AG09319 (cell line): ENCODE results near the gene RAB1B.

Experiments
- DNase-seq: peaks from one replicate; pipeline ENCODE4 v3.0.0-alpha.2; 2010; ENCODE audit warnings: low read depth; ENCODE audit errors: extremely low read depth
- CTCF ChIP-seq: IDR thresholded peaks from 2 replicates; pipeline ENCODE4 v1.5.1; 2011; ENCODE audit warnings: low read depth, mild to moderate bottlenecking, inconsistent platforms, low read length, moderate library complexity

The RAB1B gene

GRCh38 chr11:66291303-66291705 lies 22.9 kb downstream of the RAB1B start:
- DNase-seq, result no peak
- TF ChIP-seq CTCF, result no peak

GRCh38 chr11:66291706-66292542 lies 23.5 kb downstream of the RAB1B start, which contains the start of gene TMEM151A:
TMEM151A (plus strand) TSS chr11:66291894; CDS start chr11:66292014, 120 bp downstream.
- DNase-seq, result no peak
- TF ChIP-seq CTCF, result no peak

GRCh38 chr11:66292543-66293332 lies 24.3 kb downstream of the RAB1B start:
- DNase-seq, result no peak
- no peak for TF ChIP-seq CTCF

- no peak for TF ChIP-seq CTCF
- DNase-seq, result no peak
These were observed 24.9 kb downstream of the RAB1B start for GRCh38 chr11:66293352-66293751.

GRCh38 chr11:66293777-66294625 lies 25.6 kb downstream of the RAB1B start:
- DNase-seq, result no peak
- no peak for TF ChIP-seq CTCF

- DNase-seq, result no peak
- no peak for TF ChIP-seq CTCF
These were observed 26.5 kb downstream of the RAB1B start for GRCh38 chr11:66294626-66295620.
